Endometrium (tissue), 2 donors: ENCODE data around the gene UBE2F.
"Not testable (repeated sequence)": the region's sequence is repeated elsewhere in the genome, so short reads cannot be mapped to it uniquely, and the experiment has no call there.

Experiments
- FAIRE-seq: peaks from 2 replicates; lab custom pipeline; 2012; peaks lifted over from hg19 to GRCh38; lab: Jason Lieb, UNC
- donor health status: control.
- donor health status: control.

UBE2F gene

GRCh38 chr2:238053191-238053776, 86.5 kb downstream of the UBE2F start:
- no peak for FAIRE-seq

- no peak for FAIRE-seq
These were observed 89.0 kb downstream of the UBE2F start for GRCh38 chr2:238055841-238056240.

- FAIRE-seq = not testable (repeated sequence)
These were observed 91.1 kb downstream of the UBE2F start for GRCh38 chr2:238057696-238058575.

- FAIRE-seq = no peak
These were observed 92.7 kb downstream of the UBE2F start for GRCh38 chr2:238059505-238059904.

- FAIRE-seq = no peak
These were observed 93.3 kb downstream of the UBE2F start for GRCh38 chr2:238060096-238060541.

GRCh38 chr2:238060542-238061314, 93.9 kb downstream of the UBE2F start, which contains the start of gene SCLY:
TSS of gene SCLY (plus strand) at chr2:238061001. CDS start at chr2:238061055, 54 bp downstream.
- peak; percentile 15 for FAIRE-seq

- FAIRE-seq = no peak
These were observed 94.7 kb downstream of the UBE2F start for GRCh38 chr2:238061315-238062202.

- no peak for FAIRE-seq
These were observed 96.8 kb downstream of the UBE2F start for GRCh38 chr2:238063414-238064189.

- no peak for FAIRE-seq
These were observed 97.6 kb downstream of the UBE2F start for GRCh38 chr2:238064376-238064775.

GRCh38 chr2:238065071-238065846, 98.4 kb downstream of the UBE2F start:
- FAIRE-seq = no peak

- FAIRE-seq = no peak
These were observed 99.4 kb downstream of the UBE2F start for GRCh38 chr2:238066218-238066617.

GRCh38 chr2:238066718-238067117, 99.9 kb downstream of the UBE2F start:
- not testable (repeated sequence) for FAIRE-seq

- FAIRE-seq = no peak
These were observed 101.1 kb downstream of the UBE2F start for GRCh38 chr2:238067939-238068338.

GRCh38 chr2:238069021-238069709, 102.4 kb downstream of the UBE2F start:
- no peak for FAIRE-seq

- no peak for FAIRE-seq
These were observed 103.1 kb downstream of the UBE2F start for GRCh38 chr2:238069877-238070276.

- no peak for FAIRE-seq
These were observed 108.6 kb downstream of the UBE2F start for GRCh38 chr2:238075397-238075796.

- FAIRE-seq = no peak
These were observed 110.5 kb downstream of the UBE2F start for GRCh38 chr2:238077292-238077691.

GRCh38 chr2:238079874-238080327, 113.1 kb downstream of the UBE2F start:
- FAIRE-seq = no peak

GRCh38 chr2:238080518-238080917, 113.7 kb downstream of the UBE2F start:
- FAIRE-seq = no peak
